Neural progenitor cell (in vitro differentiated cells): Measurements from ENCODE around the gene RAB36.

Source experiments
- EZH2 ChIP-seq: fragments of 200-600 bp; sonication (generic); IDR thresholded peaks from 2 replicates; pipeline ENCODE4 v1.6.1; 2017; ENCODE audit warnings: antibody characterized with exemption, mild to moderate bottlenecking, moderate library complexity
- EZH2phosphoT487 ChIP-seq: fragments of 200-600 bp; sonication (generic); IDR thresholded peaks from 2 replicates; pipeline ENCODE4 v1.6.1; 2017; ENCODE audit warnings: antibody characterized with exemption
- TF ChIP-seq, protein P1 (sequence below): fragments of 200-600 bp; sonication (generic); IDR thresholded peaks from 2 replicates; pipeline ENCODE4 v1.5.1; 2017; ENCODE audit warnings: antibody characterized with exemption, mild to moderate bottlenecking

DNA sequence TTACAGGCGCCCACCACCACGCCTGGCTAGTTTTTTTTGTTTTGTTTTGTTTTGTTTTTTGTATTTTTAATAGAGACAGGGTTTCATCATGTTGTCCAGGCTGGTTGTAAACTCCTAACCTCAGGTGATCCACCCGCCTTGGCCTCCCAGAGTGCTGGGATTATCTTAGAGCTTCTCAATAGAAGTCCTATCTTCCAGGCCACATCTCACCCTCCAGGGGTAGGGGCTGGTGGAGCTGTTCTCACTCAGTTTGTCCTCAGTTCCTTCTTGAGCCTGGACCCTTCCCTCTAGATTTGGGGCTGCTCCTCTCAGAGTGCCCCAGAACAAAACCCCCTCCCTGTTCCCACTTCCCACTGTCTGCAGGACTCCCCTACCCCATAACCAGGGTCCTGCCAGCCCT, 66.3 kb downstream of the RAB36 start:
- TF ChIP-seq, protein P1, sequence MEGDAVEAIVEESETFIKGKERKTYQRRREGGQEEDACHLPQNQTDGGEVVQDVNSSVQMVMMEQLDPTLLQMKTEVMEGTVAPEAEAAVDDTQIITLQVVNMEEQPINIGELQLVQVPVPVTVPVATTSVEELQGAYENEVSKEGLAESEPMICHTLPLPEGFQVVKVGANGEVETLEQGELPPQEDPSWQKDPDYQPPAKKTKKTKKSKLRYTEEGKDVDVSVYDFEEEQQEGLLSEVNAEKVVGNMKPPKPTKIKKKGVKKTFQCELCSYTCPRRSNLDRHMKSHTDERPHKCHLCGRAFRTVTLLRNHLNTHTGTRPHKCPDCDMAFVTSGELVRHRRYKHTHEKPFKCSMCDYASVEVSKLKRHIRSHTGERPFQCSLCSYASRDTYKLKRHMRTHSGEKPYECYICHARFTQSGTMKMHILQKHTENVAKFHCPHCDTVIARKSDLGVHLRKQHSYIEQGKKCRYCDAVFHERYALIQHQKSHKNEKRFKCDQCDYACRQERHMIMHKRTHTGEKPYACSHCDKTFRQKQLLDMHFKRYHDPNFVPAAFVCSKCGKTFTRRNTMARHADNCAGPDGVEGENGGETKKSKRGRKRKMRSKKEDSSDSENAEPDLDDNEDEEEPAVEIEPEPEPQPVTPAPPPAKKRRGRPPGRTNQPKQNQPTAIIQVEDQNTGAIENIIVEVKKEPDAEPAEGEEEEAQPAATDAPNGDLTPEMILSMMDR = no peak
- no peak for TF ChIP-seq EZH2
- no peak for TF ChIP-seq EZH2phosphoT487
